Measurements from ENCODE around the gene PRDM16. TPM values are rescaled to one million over a fixed set of nuclear protein-coding genes. Genes with fewer than 3 reads are reported as not detected.
A peak's percentile ranks its signal among the peaks of the same experiment; 100 is the strongest.

PRDM16 gene
- total and polyA plus RNA-seq, 7 donors = 0.04 to 1.2 (median 0.31) TPM

GRCh38 chr1:3393024-3393986 is 324.3 kb downstream of the PRDM16 start:
- H3K27me3 ChIP-seq (ENCODE audit: insufficient read depth in 3 of 3, low read length in 2 of 3) = peaks cover 0 to 72% (median 4%) of the 10 kb centered on the region in 3 donors
- intact Hi-C loops (cut with DNase I) = no loop called here

GRCh38 chr1:3393987-3394920 is 325.3 kb downstream of the PRDM16 start:
- Histone ChIP-seq H3K9me3 (no peaks in the 10 kb centered on the region), H3K4me3 (peak overlapping the region; percentile 56), H3K27me3 (ENCODE audit: insufficient read depth in 3 of 3, low read length in 2 of 3) (peaks cover 0 to 68% (median 4%) of the 10 kb centered on the region in 3 donors), H3K36me3 (ENCODE audit: insufficient read depth in 1 of 2, low read depth in 1 of 2) (no peaks in the 10 kb centered on the region), H3K4me1 (peaks cover 8% of the 10 kb centered on the region), H3K27ac (no peak overlapping the region)
- intact Hi-C loops (cut with DNase I) = no loop called here
- TF ChIP-seq CTCF (IDR thresholded peaks at IDR 0.05) = no peak
- 15 to 21% (median 15%) methylated on average over 42 to 59 of the region's 59 CpGs for WGBS, 3 donors
- ATAC-seq (peak in 1 of 4 donors; percentile 33), DNase-seq (no peak)

More at GRCh38 chr1:3393024-3393986, 324.3 kb downstream of the PRDM16 start:
- Histone ChIP-seq H3K4me1 (peaks cover 8% of the 10 kb centered on the region), H3K9me3 (no peaks in the 10 kb centered on the region), H3K36me3 (ENCODE audit: insufficient read depth in 1 of 2, low read depth in 1 of 2) (no peaks in the 10 kb centered on the region), H3K4me3 (peak overlapping the region; percentile 56), H3K27ac (peak overlapping the region; percentile 41)
- ATAC-seq (peak in 2 of 4 donors; percentile 42 to 57), DNase-seq (no peak)
- WGBS, 3 donors = 6 to 9% (median 7%) methylated on average over 57 to 63 of the region's 63 CpGs
- no peak for TF ChIP-seq CTCF (IDR thresholded peaks at IDR 0.05)

GRCh38 chr1:3396411-3396810 is 327.4 kb downstream of the PRDM16 start:
- no peaks in the 10 kb centered on the region for H3K9me3 ChIP-seq
- no peak for ATAC-seq
- no peak overlapping the region for H3K4me3 ChIP-seq
- intact Hi-C loops (cut with DNase I) = no loop called here
- no peak for DNase-seq
- TF ChIP-seq CTCF (IDR thresholded peaks at IDR 0.05) = no peak
- H3K27ac ChIP-seq = no peak overlapping the region
- peaks cover 8% of the 10 kb centered on the region for H3K4me1 ChIP-seq
- 79 to 86% (median 80%) methylated on average over 11 of the region's 11 CpGs for WGBS, 3 donors
- peaks cover 0 to 54% (median 4%) of the 10 kb centered on the region in 3 donors for H3K27me3 ChIP-seq (ENCODE audit: insufficient read depth in 3 of 3, low read length in 2 of 3)
- no peaks in the 10 kb centered on the region for H3K36me3 ChIP-seq (ENCODE audit: insufficient read depth in 1 of 2, low read depth in 1 of 2)

GRCh38 chr1:3397311-3397710 is 328.3 kb downstream of the PRDM16 start:
- Histone ChIP-seq H3K4me3 (no peak overlapping the region), H3K4me1 (peaks cover 8% of the 10 kb centered on the region), H3K27me3 (ENCODE audit: insufficient read depth in 3 of 3, low read length in 2 of 3) (peaks cover 0 to 48% (median 4%) of the 10 kb centered on the region in 3 donors), H3K36me3 (ENCODE audit: insufficient read depth in 1 of 2, low read depth in 1 of 2) (no peaks in the 10 kb centered on the region), H3K9me3 (no peaks in the 10 kb centered on the region), H3K27ac (no peak overlapping the region)
- no peak for TF ChIP-seq CTCF (IDR thresholded peaks at IDR 0.05)
- WGBS, 3 donors = 72 to 76% (median 75%) methylated on average over 17 of the region's 17 CpGs
- intact Hi-C loops (cut with DNase I) = no loop called here
- ATAC-seq (no peak), DNase-seq (no peak)
